Left lung (tissue), 10 donors: ENCODE data around the gene AMH. TPM values are rescaled to one million over a fixed set of nuclear protein-coding genes. Genes with fewer than 3 reads are reported as not detected.

Source experiments
- ATAC-seq: fragments of 200-7000 bp; cut with Tn5 transposase; one replicate; pipeline ENCODE4 v1.9.1; 2020; ENCODE audit warnings: moderate library complexity
- DNase-seq, 4 donors: peaks; one replicate each; pipeline ENCODE4 v3.0.0-alpha.2; 2013 to 2020
- H3K27ac ChIP-seq, 2 donors: fragments of 200-600 bp; sonication (generic) in 1 of 2; one replicate each; pipeline versions ENCODE4 v1.5.0 to v1.8.0; 2020 to 2021
- H3K27me3 ChIP-seq, 2 donors: fragments of 200-600 bp; sonication (generic) in 1 of 2; one replicate each; pipeline versions ENCODE4 v1.5.0 to v1.8.0; 2020 to 2021
- H3K36me3 ChIP-seq, 2 donors: fragments of 200-600 bp; sonication (generic) in 1 of 2; one replicate each; pipeline versions ENCODE4 v1.5.0 to v1.8.0; 2020 to 2021
- H3K4me1 ChIP-seq, 2 donors: fragments of 200-600 bp; one replicate each; pipeline ENCODE4 v1.8.0; 2021
- H3K4me3 ChIP-seq, 2 donors: fragments of 200-600 bp; sonication (generic) in 1 of 2; one replicate each; pipeline versions ENCODE4 v1.5.0 to v1.8.0; 2020 to 2021; ENCODE audit warnings: mild to moderate bottlenecking in 1 of 2
- H3K9me3 ChIP-seq, 2 donors: fragments of 200-600 bp; sonication (generic) in 1 of 2; one replicate each; pipeline versions ENCODE4 v1.5.0 to v1.8.0; 2020 to 2021
- CTCF ChIP-seq, 2 donors: fragments of 200-600 bp; sonication (generic) in 1 of 2; IDR thresholded peaks; one replicate each; pipeline versions ENCODE4 v1.5.0 to v1.8.0; 2021; ENCODE audit warnings: antibody characterized with exemption in 2 of 2
- intact Hi-C, 2 donors: fragments of 100-400 bp; cut with DNase I; formaldehyde crosslinking; loops; one replicate each; pipeline versions ENCODE4 v1.11.2 to v1.14.2; 2022
- polyA plus RNA-seq, 6 donors: library from polyadenylated mRNA; unstranded; fragments of 120-200 nt; gene quantifications; one replicate each; pipeline ENCODE4 v1.2.1, GENCODE V29; 2013; ENCODE audit not compliant: insufficient read length in 6 of 6
- total RNA-seq, 2 donors: library from RNA; stranded (reverse); fragmentation: NEBNext Ultra II Directional; extraction: Animal tissue kit (Norgen Biotek cat#: 25700); gene quantifications; one replicate each; pipeline ENCODE4 v1.2.1, GENCODE V29; 2021
- donor health status: DM: no; HTN: yes; CAD: no.
- donor health status: DM: no; HTN: no; CAD: no.

Gene AMH
- total and polyA plus RNA-seq, 8 donors = 0.13 to 3.7 (median 1.2) TPM

GRCh38 chr19:2239173-2239572 lies 9.9 kb upstream of the AMH start:
- DNase-seq (no peak), ATAC-seq (no peak)
- peak overlapping the region in 1 of 2 donors; percentile 98 for H3K4me3 ChIP-seq
- H3K27ac ChIP-seq = peak overlapping the region; percentile 41 to 73
- H3K27me3 ChIP-seq = no peaks in the 10 kb centered on the region
- H3K36me3 ChIP-seq = peaks cover 6 to 19% of the 10 kb centered on the region in 2 donors
- peaks cover 47 to 78% of the 10 kb centered on the region in 2 donors for H3K4me1 ChIP-seq
- H3K9me3 ChIP-seq = no peaks in the 10 kb centered on the region
- intact Hi-C loops = loop anchor here (5.0 to 10.0 kb wide), 2 partner anchors 33 to 84 kb away; partner anchors contain the start of gene AP3D1 (in 1 of the 2)
- TF ChIP-seq CTCF (IDR thresholded peaks at IDR 0.05) = no peak

- peak overlapping the region; percentile 22 to 98 for H3K4me3 ChIP-seq
- DNase-seq (no peak), ATAC-seq (no peak)
- no peaks in the 10 kb centered on the region for H3K9me3 ChIP-seq
- peaks cover 41 to 69% of the 10 kb centered on the region in 2 donors for H3K4me1 ChIP-seq
- no peak for TF ChIP-seq CTCF (IDR thresholded peaks at IDR 0.05)
- peaks cover 11 to 27% of the 10 kb centered on the region in 2 donors for H3K36me3 ChIP-seq
- peak overlapping the region; percentile 41 to 73 for H3K27ac ChIP-seq
- no peaks in the 10 kb centered on the region for H3K27me3 ChIP-seq
- intact Hi-C loops = loop anchor here (5.0 to 10.0 kb wide), 2 partner anchors 32 to 85 kb away; partner anchors contain the start of gene AP3D1 (in 1 of the 2)
These were observed 9.1 kb upstream of the AMH start for GRCh38 chr19:2239771-2240770.

- peak overlapping the region; percentile 21 to 41 for H3K27ac ChIP-seq
- peak in 1 of 4 donors; percentile 57 for DNase-seq
- intact Hi-C loops = no loop called here
- no peaks in the 10 kb centered on the region for H3K9me3 ChIP-seq
- peaks cover 38 to 61% of the 10 kb centered on the region in 2 donors for H3K4me1 ChIP-seq
- no peak for TF ChIP-seq CTCF (IDR thresholded peaks at IDR 0.05)
- peak; percentile 63 for ATAC-seq
- no peaks in the 10 kb centered on the region for H3K27me3 ChIP-seq
- H3K4me3 ChIP-seq = peak overlapping the region in 1 of 2 donors; percentile 2
- peaks cover 11 to 37% of the 10 kb centered on the region in 2 donors for H3K36me3 ChIP-seq
These were observed 8.0 kb upstream of the AMH start for GRCh38 chr19:2240881-2241760.

GRCh38 chr19:2242092-2242537 lies 7.0 kb upstream of the AMH start:
- intact Hi-C loops = no loop called here
- H3K4me3 ChIP-seq = no peak overlapping the region
- H3K27ac ChIP-seq = no peak overlapping the region
- no peak for TF ChIP-seq CTCF (IDR thresholded peaks at IDR 0.05)
- peaks cover 11 to 47% of the 10 kb centered on the region in 2 donors for H3K36me3 ChIP-seq
- no peaks in the 10 kb centered on the region for H3K27me3 ChIP-seq
- no peaks in the 10 kb centered on the region for H3K9me3 ChIP-seq
- DNase-seq (no peak), ATAC-seq (no peak)
- H3K4me1 ChIP-seq = peaks cover 38 to 63% of the 10 kb centered on the region in 2 donors
